ENCODE measurements around the gene DPP6. TPM values are rescaled to one million over a fixed set of nuclear protein-coding genes. Genes with fewer than 3 reads are reported as not detected.

Gene DPP6
- total RNA-seq, 1 donor, result under 0.01 TPM

GRCh38 chr7:154892459-154892858, 840.3 kb downstream of the DPP6 start:
- TF ChIP-seq CTCF (IDR thresholded peaks at IDR 0.05; ENCODE audit: insufficient read depth, low read depth, low read length), result no peak
- H3K4me3 ChIP-seq (ENCODE audit: low read depth, low read length), result no peak overlapping the region
- no peak for DNase-seq (ENCODE audit: low read depth)

GRCh38 chr7:154896076-154896475, 843.9 kb downstream of the DPP6 start:
- no peak for DNase-seq (ENCODE audit: low read depth)
- TF ChIP-seq CTCF (IDR thresholded peaks at IDR 0.05; ENCODE audit: insufficient read depth, low read depth, low read length), result no peak
- no peak overlapping the region for H3K4me3 ChIP-seq (ENCODE audit: low read depth, low read length)

- no peak for DNase-seq (ENCODE audit: low read depth)
- H3K4me3 ChIP-seq (ENCODE audit: low read depth, low read length), result no peak overlapping the region
- no peak for TF ChIP-seq CTCF (IDR thresholded peaks at IDR 0.05; ENCODE audit: insufficient read depth, low read depth, low read length)
Observed at GRCh38 chr7:154898973-154899855, 847.0 kb downstream of the DPP6 start.

- no peak for DNase-seq (ENCODE audit: low read depth)
- no peak overlapping the region for H3K4me3 ChIP-seq (ENCODE audit: low read depth, low read length)
- TF ChIP-seq CTCF (IDR thresholded peaks at IDR 0.05; ENCODE audit: insufficient read depth, low read depth, low read length), result no peak
Observed at GRCh38 chr7:154899862-154900261, 847.7 kb downstream of the DPP6 start.

GRCh38 chr7:154902600-154903082, 850.4 kb downstream of the DPP6 start:
- no peak overlapping the region for H3K4me3 ChIP-seq (ENCODE audit: low read depth, low read length)
- DNase-seq (ENCODE audit: low read depth), result no peak
- no peak for TF ChIP-seq CTCF (IDR thresholded peaks at IDR 0.05; ENCODE audit: insufficient read depth, low read depth, low read length)

GRCh38 chr7:154903083-154903731, 851.0 kb downstream of the DPP6 start:
- no peak overlapping the region for H3K4me3 ChIP-seq (ENCODE audit: low read depth, low read length)
- DNase-seq (ENCODE audit: low read depth), result no peak
- TF ChIP-seq CTCF (IDR thresholded peaks at IDR 0.05; ENCODE audit: insufficient read depth, low read depth, low read length), result no peak
